ENCODE measurements around the gene ACSS3. TPM values are rescaled to one million over a fixed set of nuclear protein-coding genes. Genes with fewer than 3 reads are reported as not detected.
"Not testable (repeated sequence)": the region's sequence is repeated elsewhere in the genome, so short reads cannot be mapped to it uniquely, and the experiment has no call there.

Gene ACSS3
- total RNA-seq, 2 experiments from 2014 or later, result not detected

GRCh38 chr12:81174664-81175063, 96.8 kb downstream of the ACSS3 start:
- no peaks in the 10 kb centered on the region for H3K36me3 Mint-ChIP-seq (ENCODE audit: low read depth)

DNA sequence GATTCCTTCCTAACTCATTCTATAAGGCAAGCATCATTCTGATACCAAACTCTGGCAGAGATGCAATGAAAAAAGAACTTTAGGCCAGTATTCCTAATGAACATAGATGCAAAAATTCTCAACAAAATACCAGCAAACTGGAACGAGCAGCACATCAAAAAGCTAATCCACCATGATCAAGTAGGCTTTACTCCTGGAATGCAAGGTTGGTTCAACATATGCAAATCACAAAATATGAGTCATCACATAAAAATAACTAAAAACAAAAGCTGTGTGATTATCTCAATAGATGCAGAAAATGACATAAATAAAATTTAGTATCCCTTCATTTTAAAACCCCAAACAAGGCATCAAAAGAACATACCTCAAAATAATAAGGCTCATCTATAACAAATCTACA, 98.9 kb downstream of the ACSS3 start:
- intact Hi-C loops (cut with micrococcal nuclease), result no loop called here
- CTCF ChIA-PET, result no interaction called here
- Mint-ChIP-seq H3K4me3 (no peak overlapping the region), H3K27me3 (no peaks in the 10 kb centered on the region), H3K4me1 (ENCODE audit: low read depth) (no peaks in the 10 kb centered on the region), H3K36me3 (ENCODE audit: low read depth) (no peaks in the 10 kb centered on the region), H3K9me3 (peaks cover 11% of the 10 kb centered on the region), H3K27ac (no peak overlapping the region)
- TF ChIP-seq CTCF (IDR thresholded peaks at IDR 0.05), result no peak
- POLR2A ChIA-PET, result no interaction called here
- DNase-seq (no peak), ATAC-seq (no peak)

More at GRCh38 chr12:81174664-81175063, 96.8 kb downstream of the ACSS3 start:
- CTCF ChIA-PET, result no interaction called here
- Mint-ChIP-seq H3K9me3 (peaks cover 7% of the 10 kb centered on the region), H3K4me1 (ENCODE audit: low read depth) (no peaks in the 10 kb centered on the region), H3K27me3 (no peaks in the 10 kb centered on the region), H3K27ac (no peak overlapping the region), H3K4me3 (no peak overlapping the region)
- intact Hi-C loops (cut with micrococcal nuclease), result no loop called here
- no peak for TF ChIP-seq CTCF (IDR thresholded peaks at IDR 0.05)
- ATAC-seq (no peak), DNase-seq (no peak)
- POLR2A ChIA-PET, result no interaction called here

DNA sequence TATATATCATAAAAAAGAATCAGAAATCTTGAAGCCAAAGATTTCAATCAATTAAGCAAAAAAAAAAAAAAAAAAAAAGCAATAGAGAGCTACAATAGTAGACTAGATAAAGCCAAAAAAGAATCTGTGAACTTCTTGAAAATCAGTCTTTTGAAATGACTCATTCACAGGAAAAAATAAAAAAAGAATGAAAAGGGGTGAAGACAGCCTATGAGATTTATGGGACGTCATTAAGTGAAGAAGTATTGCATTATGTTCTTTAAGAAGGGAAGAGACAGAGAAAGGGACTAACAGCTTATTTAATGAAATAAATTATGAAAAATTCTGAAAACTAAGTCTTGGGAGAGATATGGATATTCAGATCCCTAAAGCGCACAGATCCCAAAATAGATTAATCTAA, 103.8 kb downstream of the ACSS3 start:
- Mint-ChIP-seq H3K4me3 (no peak overlapping the region), H3K36me3 (ENCODE audit: low read depth) (no peaks in the 10 kb centered on the region), H3K9me3 (peaks cover 15% of the 10 kb centered on the region), H3K27ac (no peak overlapping the region), H3K4me1 (ENCODE audit: low read depth) (no peaks in the 10 kb centered on the region), H3K27me3 (no peaks in the 10 kb centered on the region)
- DNase-seq (no peak), ATAC-seq (no peak)
- CTCF ChIA-PET, result no interaction called here
- POLR2A ChIA-PET, result no interaction called here
- intact Hi-C loops (cut with micrococcal nuclease), result no loop called here
- TF ChIP-seq CTCF (IDR thresholded peaks at IDR 0.05), result no peak

GRCh38 chr12:81187686-81188085, 109.8 kb downstream of the ACSS3 start:
- no peaks in the 10 kb centered on the region for H3K27me3 Mint-ChIP-seq
- H3K4me3 Mint-ChIP-seq, result no peak overlapping the region
- ATAC-seq, result no peak
- no peaks in the 10 kb centered on the region for H3K36me3 Mint-ChIP-seq (ENCODE audit: low read depth)
- CTCF ChIA-PET, result no interaction called here
- H3K27ac Mint-ChIP-seq, result no peak overlapping the region
- no peak for DNase-seq
- H3K9me3 Mint-ChIP-seq, result peaks cover 12% of the 10 kb centered on the region
- no peaks in the 10 kb centered on the region for H3K4me1 Mint-ChIP-seq (ENCODE audit: low read depth)
- TF ChIP-seq CTCF (IDR thresholded peaks at IDR 0.05), result no peak
- intact Hi-C loops (cut with micrococcal nuclease), result no loop called here
- POLR2A ChIA-PET, result no interaction called here

DNA sequence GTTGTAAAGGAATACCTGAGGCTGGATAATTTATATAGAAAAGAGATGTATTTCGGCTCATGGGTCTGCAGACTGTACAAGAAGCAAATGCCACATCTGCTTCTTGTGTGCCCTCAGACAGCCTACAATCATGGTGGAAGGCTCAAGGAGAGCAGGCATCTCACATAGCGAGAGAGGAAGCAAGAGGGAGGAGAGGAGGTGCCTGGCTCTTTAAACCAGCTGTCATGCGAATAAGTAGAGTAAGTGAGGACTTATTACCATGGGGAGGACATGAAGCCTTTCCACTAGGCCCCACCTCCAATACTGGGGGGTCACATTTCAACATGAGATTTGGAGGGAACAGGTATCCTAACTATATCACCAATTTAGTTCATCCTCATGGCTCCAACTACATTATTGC, 118.7 kb downstream of the ACSS3 start:
- no peaks in the 10 kb centered on the region for H3K27me3 Mint-ChIP-seq
- no peaks in the 10 kb centered on the region for H3K36me3 Mint-ChIP-seq (ENCODE audit: low read depth)
- DNase-seq (no peak), ATAC-seq (no peak)
- no peak overlapping the region for H3K4me3 Mint-ChIP-seq
- POLR2A ChIA-PET, result no interaction called here
- CTCF ChIA-PET, result no interaction called here
- no peaks in the 10 kb centered on the region for H3K4me1 Mint-ChIP-seq (ENCODE audit: low read depth)
- H3K27ac Mint-ChIP-seq, result no peak overlapping the region
- peaks cover 4% of the 10 kb centered on the region for H3K9me3 Mint-ChIP-seq
- no peak for TF ChIP-seq CTCF (IDR thresholded peaks at IDR 0.05)
- intact Hi-C loops (cut with micrococcal nuclease), result no loop called here

DNA sequence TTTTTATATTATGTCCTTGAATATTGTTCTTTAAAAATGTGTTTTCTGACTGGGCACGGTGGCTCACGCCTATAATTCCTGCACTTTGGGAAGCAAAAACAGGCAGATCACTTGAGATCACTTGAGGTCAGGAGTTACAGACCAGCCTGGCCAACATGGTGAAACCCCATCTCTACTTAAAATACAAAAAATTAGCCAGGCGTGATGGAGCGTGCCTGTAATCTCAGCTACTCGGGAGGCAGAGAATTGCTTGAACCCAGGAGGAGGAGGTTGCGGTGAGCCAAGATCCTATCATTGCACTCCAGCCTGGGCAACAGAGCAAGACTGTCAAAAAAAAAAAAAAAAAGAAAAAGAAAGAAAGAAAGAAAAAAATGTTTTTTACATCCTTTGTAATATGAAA, 122.7 kb downstream of the ACSS3 start:
- H3K36me3 Mint-ChIP-seq (ENCODE audit: low read depth); H3K9me3 Mint-ChIP-seq; intact Hi-C loops (cut with micrococcal nuclease); CTCF ChIA-PET; DNase-seq; H3K4me3 Mint-ChIP-seq; H3K27ac Mint-ChIP-seq; POLR2A ChIA-PET; ATAC-seq; H3K27me3 Mint-ChIP-seq; H3K4me1 Mint-ChIP-seq (ENCODE audit: low read depth): not testable (repeated sequence)

Measured in activated CD8-positive, alpha-beta T cell treated with anti-CD3 and anti-CD28 coated beads for 36 hours (primary cell).